T-cell (primary cell): ENCODE results near the gene MYG1. TPM values are rescaled to one million over a fixed set of nuclear protein-coding genes. Genes with fewer than 3 reads are reported as not detected.
A peak's percentile ranks its signal among the peaks of the same experiment; 100 is the strongest.

Source experiments
- ATAC-seq, 4 experiments: fragments of 200-7000 bp in 3 of 4; fragments of 150-1000 bp in 1 of 4; cut with Tn5 transposase; replicated peaks in 1 of 4; 1 replicate in 3 of 4; 2 replicates in 1 of 4; pipeline ENCODE4 v1.10.0; 2021; ENCODE audit warnings: moderate library complexity in 3 of 4, mild to moderate bottlenecking in 2 of 4, moderate number of reproducible peaks in 1 of 4
- CTCF ChIA-PET, 2 donors: fragments of 300-600 bp; sonication (Branson Sonifier 250); formaldehyde crosslinking; loops; one replicate each; lab custom pipeline; 2022; ENCODE audit warnings: antibody characterized with exemption in 2 of 2; lab: Charles Lee
- POLR2A ChIA-PET, 2 donors: fragments of 300-600 bp; sonication (Branson Sonifier 250); formaldehyde crosslinking; loops; one replicate each; lab custom pipeline; 2022; ENCODE audit warnings: antibody characterized with exemption in 2 of 2; lab: Charles Lee
- DNase-seq, 35 experiments: peaks; one replicate each; pipeline versions ENCODE4 v3.0.0 to v3.0.0-alpha.2; 2013 to 2023
- H3K27ac ChIP-seq: one replicate; pipeline ENCODE4 v1.5.1; 2013; ENCODE audit warnings: low read length
- H3K27me3 ChIP-seq, 2 experiments: replicated peaks in 1 of 2; 1 replicate in 1 of 2; 2 replicates in 1 of 2; pipeline versions ENCODE4 v1.6.1 to v1.7.0; 2013; ENCODE audit warnings: low read length in 1 of 2, mixed read lengths in 1 of 2; ENCODE audit not compliant: control insufficient read depth in 2 of 2, insufficient read depth in 2 of 2; ENCODE audit errors: extremely low read depth in 1 of 2
- H3K36me3 ChIP-seq, 2 donors: 1 replicate in 1 of 2; 2 replicates in 1 of 2; pipeline versions ENCODE4 v1.6.1 to v1.7.0; 2013; ENCODE audit warnings: low read length in 1 of 2; ENCODE audit not compliant: control insufficient read depth in 2 of 2, insufficient read depth in 1 of 2; ENCODE audit errors: extremely low read depth in 1 of 2
- H3K4me1 ChIP-seq, 2 experiments: 1 replicate in 1 of 2; 2 replicates in 1 of 2; pipeline versions ENCODE4 v1.6.1 to v1.7.0; 2013; ENCODE audit warnings: low read length in 2 of 2, mixed read lengths in 1 of 2; ENCODE audit not compliant: insufficient read depth in 2 of 2, control insufficient read depth in 1 of 2; ENCODE audit errors: extremely low read depth in 1 of 2
- H3K4me3 ChIP-seq, 2 donors: 1 replicate in 1 of 2; 2 replicates in 1 of 2; pipeline versions ENCODE4 v1.5.1 to v1.7.0; 2013; ENCODE audit warnings: mild to moderate bottlenecking in 2 of 2, low read length in 1 of 2, moderate library complexity in 1 of 2; ENCODE audit not compliant: control insufficient read depth in 1 of 2; ENCODE audit errors: extremely low read depth in 1 of 2
- H3K9me3 ChIP-seq: 2 replicates; pipeline ENCODE4 v1.7.0; 2013
- H3K27ac Mint-ChIP-seq, 2 donors: one replicate each; pipeline ENCODE4 v1.8.0; 2020 to 2021; ENCODE audit warnings: mild to moderate bottlenecking in 2 of 2, mixed read lengths in 2 of 2
- H3K27me3 Mint-ChIP-seq, 2 donors: one replicate each; pipeline ENCODE4 v1.8.0; 2021 to 2022; ENCODE audit warnings: mixed read lengths in 2 of 2
- H3K36me3 Mint-ChIP-seq: one replicate; pipeline ENCODE4 v1.8.0; 2021; ENCODE audit warnings: mixed read lengths
- H3K4me1 Mint-ChIP-seq, 3 donors: one replicate each; pipeline ENCODE4 v1.8.0; 2020 to 2022; ENCODE audit warnings: mixed read lengths in 3 of 3, mild to moderate bottlenecking in 1 of 3
- H3K4me3 Mint-ChIP-seq, 3 donors: one replicate each; pipeline ENCODE4 v1.8.0; 2020 to 2022; ENCODE audit warnings: mild to moderate bottlenecking in 3 of 3, mixed read lengths in 3 of 3, moderate library complexity in 3 of 3
- H3K9me3 Mint-ChIP-seq, 3 donors: one replicate each; pipeline ENCODE4 v1.8.0; 2020 to 2022; ENCODE audit warnings: mixed read lengths in 3 of 3
- whole genome bisulfite sequencing: methylation state at CpG from one replicate; pipeline ENCODE4 v1.1.5; 2013; ENCODE audit warnings: missing lambda C conversion rate; ENCODE audit not compliant: insufficient coverage; 5-methylcytosine and 5-hydroxymethylcytosine counted together
- total RNA-seq, 35 experiments: library from RNA in 6 of 35; stranded (reverse) in 6 of 35; fragments of 120-200 nt in 1 of 35; gene quantifications; one replicate each; pipeline versions ENCODE4 v1.2.1 to v1.2.4 and lab custom pipeline; 2013 to 2026

Gene MYG1
- total RNA-seq, 5 donors from 2014 or later (not counting 1 experiment from before 2014, with no cell fraction given) = 34.0 to 68.4 (median 63.9) TPM

GRCh38 chr12:53298164-53298563 lies 1.3 kb upstream of the MYG1 start:
- H3K4me1 ChIP-seq = peaks cover 12 to 65% of the 10 kb centered on the region in 2 experiments
- H3K4me3 Mint-ChIP-seq = peak overlapping the region; percentile 47 to 91 (median 59)
- H3K4me1 Mint-ChIP-seq = peaks cover 76 to 79% (median 77%) of the 10 kb centered on the region in 3 donors
- H3K27me3 ChIP-seq = no peaks in the 10 kb centered on the region
- H3K9me3 Mint-ChIP-seq = no peaks in the 10 kb centered on the region
- peaks cover 8 to 31% of the 10 kb centered on the region in 2 donors for H3K36me3 ChIP-seq
- ATAC-seq (no peak), DNase-seq (no peak)
- no peaks in the 10 kb centered on the region for H3K9me3 ChIP-seq
- no peak overlapping the region for H3K4me3 ChIP-seq
- ChIA-PET POLR2A (interaction anchor here in 1 of 2 donors (0.6 to 1.3 kb wide), 4 partner anchors 10 to 224 kb away, joined by 3 to 9 read pairs (median 4); partner anchors contain the start of gene AAAS), CTCF (interaction anchor here (0.6 to 3.9 kb wide), 5 partner anchors 23 to 84 kb away, joined by 3 to 13 read pairs (median 5); partner anchors contain the start of gene AAAS (in 2 of the 2))
- H3K27ac ChIP-seq = no peak overlapping the region
- no peaks in the 10 kb centered on the region for H3K27me3 Mint-ChIP-seq
- H3K27ac Mint-ChIP-seq = peak overlapping the region in 1 of 2 donors; percentile 39
- peaks cover 45% of the 10 kb centered on the region for H3K36me3 Mint-ChIP-seq
- no CpG with 5 or more reads among the region's 5 CpGs for WGBS

DNA sequence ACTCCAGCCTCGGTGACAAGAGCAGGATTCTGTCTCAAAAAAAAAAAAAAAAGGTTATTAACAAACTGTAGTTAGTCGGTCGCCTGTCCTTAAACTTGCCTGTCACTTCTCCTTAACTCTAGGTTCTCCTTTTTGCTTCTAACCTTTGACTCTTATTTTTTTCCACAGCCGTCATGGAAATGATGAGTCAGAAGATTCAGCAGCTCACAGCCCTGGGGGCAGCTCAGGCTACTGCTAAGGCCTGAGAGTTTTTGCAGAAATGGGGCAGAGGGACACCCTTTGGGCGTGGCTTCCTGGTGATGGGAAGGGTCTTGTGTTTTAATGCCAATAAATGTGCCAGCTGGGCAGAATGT lies 418 bp upstream of the MYG1 start:
- Mint-ChIP-seq H3K4me1 (peaks cover 76 to 81% (median 80%) of the 10 kb centered on the region in 3 donors), H3K36me3 (peaks cover 48% of the 10 kb centered on the region), H3K27me3 (no peaks in the 10 kb centered on the region), H3K9me3 (no peaks in the 10 kb centered on the region), H3K4me3 (peak overlapping the region; percentile 91 to 99 (median 96)), H3K27ac (peak overlapping the region; percentile 86 to 94)
- no peaks in the 10 kb centered on the region for H3K27me3 ChIP-seq
- WGBS = 44% methylated on average over 2 of the region's 5 CpGs
- DNase-seq (peak in 3 of 35 experiments; percentile 5 to 39 (median 22)), ATAC-seq (no peak)
- H3K27ac ChIP-seq = peak overlapping the region; percentile 72
- peaks cover 8 to 36% of the 10 kb centered on the region in 2 donors for H3K36me3 ChIP-seq
- no peaks in the 10 kb centered on the region for H3K9me3 ChIP-seq
- CTCF ChIA-PET = interaction anchor here in 1 of 2 donors (0.9 to 3.0 kb wide), 5 partner anchors 23 to 79 kb away, joined by 3 to 20 read pairs (median 4); partner anchors contain the start of genes AAAS and ESPL1
- POLR2A ChIA-PET = interaction anchor here (0.5 to 1.3 kb wide), 3 partner anchors 9 to 33 kb away, joined by 5 to 9 read pairs (median 6); partner anchors contain the start of gene AAAS (in 1 of the 2)
- H3K4me1 ChIP-seq = peaks cover 12 to 66% of the 10 kb centered on the region in 2 experiments
- H3K4me3 ChIP-seq = peak overlapping the region in 1 of 2 donors; percentile 71

- WGBS = 9% methylated on average over 8 of the region's 12 CpGs
- H3K27ac Mint-ChIP-seq = peak overlapping the region; percentile 86 to 94
- H3K9me3 Mint-ChIP-seq = no peaks in the 10 kb centered on the region
- no peak for ATAC-seq
- peaks cover 49% of the 10 kb centered on the region for H3K36me3 Mint-ChIP-seq
- H3K36me3 ChIP-seq = peaks cover 8 to 40% of the 10 kb centered on the region in 2 donors
- no peak for DNase-seq
- no peaks in the 10 kb centered on the region for H3K9me3 ChIP-seq
- H3K27me3 Mint-ChIP-seq = no peaks in the 10 kb centered on the region
- H3K4me1 ChIP-seq = peaks cover 12 to 57% of the 10 kb centered on the region in 2 experiments
- H3K27me3 ChIP-seq = no peaks in the 10 kb centered on the region
- peaks cover 70 to 75% (median 72%) of the 10 kb centered on the region in 3 donors for H3K4me1 Mint-ChIP-seq
- peak overlapping the region; percentile 72 for H3K27ac ChIP-seq
- peak overlapping the region; percentile 56 to 71 for H3K4me3 ChIP-seq
- POLR2A ChIA-PET = no interaction called here
- peak overlapping the region; percentile 91 to 99 (median 96) for H3K4me3 Mint-ChIP-seq
- CTCF ChIA-PET = interaction anchor here in 1 of 2 donors (0.6 to 3.0 kb wide), 4 partner anchors 21 to 120 kb away, joined by 3 to 20 read pairs (median 4); partner anchors contain the start of genes AAAS and ZNF740
Measured at GRCh38 chr12:53300187-53300586, 692 bp downstream of the MYG1 start.

GRCh38 chr12:53302903-53303302 lies 3.4 kb downstream of the MYG1 start:
- H3K4me3 ChIP-seq = no peak overlapping the region
- POLR2A ChIA-PET = interaction anchor here in 1 of 2 donors (1.1 kb wide), 1 partner anchor 35 kb away, joined by 3 read pairs; the partner anchor contains the start of gene ESPL1

GRCh38 chr12:53306826-53307225 lies 7.3 kb downstream of the MYG1 start:
- Histone ChIP-seq H3K27ac (no peak overlapping the region), H3K9me3 (no peaks in the 10 kb centered on the region), H3K4me1 (peaks cover 0 to 11% of the 10 kb centered on the region in 2 experiments), H3K36me3 (peaks cover 18 to 75% of the 10 kb centered on the region in 2 donors), H3K4me3 (no peak overlapping the region), H3K27me3 (no peaks in the 10 kb centered on the region)
- ChIA-PET POLR2A (no interaction called here), CTCF (no interaction called here)
- Mint-ChIP-seq H3K27ac (no peak overlapping the region), H3K4me3 (no peak overlapping the region), H3K27me3 (no peaks in the 10 kb centered on the region), H3K9me3 (no peaks in the 10 kb centered on the region), H3K36me3 (peaks cover 52% of the 10 kb centered on the region), H3K4me1 (peaks cover 12 to 16% (median 14%) of the 10 kb centered on the region in 3 donors)
- ATAC-seq = no peak
- DNase-seq = no peak
- 95% methylated on average over 4 of the region's 10 CpGs for WGBS

More at GRCh38 chr12:53302903-53303302, 3.4 kb downstream of the MYG1 start:
- Mint-ChIP-seq H3K4me1 (peaks cover 44 to 50% (median 48%) of the 10 kb centered on the region in 3 donors), H3K36me3 (peaks cover 61% of the 10 kb centered on the region), H3K9me3 (no peaks in the 10 kb centered on the region), H3K4me3 (peak overlapping the region; percentile 7 to 91 (median 39)), H3K27me3 (no peaks in the 10 kb centered on the region), H3K27ac (peak overlapping the region; percentile 7 to 16)
- Histone ChIP-seq H3K27me3 (no peaks in the 10 kb centered on the region), H3K9me3 (no peaks in the 10 kb centered on the region), H3K36me3 (peaks cover 21 to 59% of the 10 kb centered on the region in 2 donors), H3K4me1 (peaks cover 6 to 40% of the 10 kb centered on the region in 2 experiments), H3K27ac (no peak overlapping the region)
- no peak for ATAC-seq
- DNase-seq = no peak
- WGBS = 97% methylated on average over 3 of the region's 5 CpGs
- CTCF ChIA-PET = interaction anchor here (1.1 to 2.2 kb wide), 2 partner anchors 18 kb away, joined by 3 to 6 read pairs; partner anchors contain the start of gene AAAS (in 1 of the 2)

- peak overlapping the region in 1 of 2 donors; percentile 7 for H3K27ac Mint-ChIP-seq
- ATAC-seq = no peak
- ChIA-PET CTCF (interaction anchor here in 1 of 2 donors (0.6 kb wide), 2 partner anchors 10 to 13 kb away, joined by 3 to 4 read pairs; partner anchors contain the start of gene AAAS), POLR2A (interaction anchor here (0.5 to 0.6 kb wide), 2 partner anchors 10 to 110 kb away, joined by 4 to 9 read pairs; no protein-coding TSS in a partner anchor)
- no peaks in the 10 kb centered on the region for H3K27me3 Mint-ChIP-seq
- H3K9me3 ChIP-seq = no peaks in the 10 kb centered on the region
- H3K36me3 Mint-ChIP-seq = peaks cover 43% of the 10 kb centered on the region
- no peak overlapping the region for H3K4me3 Mint-ChIP-seq
- peaks cover 0 to 2% (median 2%) of the 10 kb centered on the region in 3 donors for H3K4me1 Mint-ChIP-seq
- WGBS = 83% methylated on average over 3 of the region's 4 CpGs
- H3K9me3 Mint-ChIP-seq = no peaks in the 10 kb centered on the region
- no peaks in the 10 kb centered on the region for H3K4me1 ChIP-seq
- H3K4me3 ChIP-seq = no peak overlapping the region
- no peak for DNase-seq
- no peaks in the 10 kb centered on the region for H3K27me3 ChIP-seq
- no peak overlapping the region for H3K27ac ChIP-seq
- peaks cover 13 to 63% of the 10 kb centered on the region in 2 donors for H3K36me3 ChIP-seq
Measured at GRCh38 chr12:53308276-53308675, 8.8 kb downstream of the MYG1 start.
